Transverse colon (tissue), 4 donors: Measurements from ENCODE around the gene AJUBA. TPM values are rescaled to one million over a fixed set of nuclear protein-coding genes. Genes with fewer than 3 reads are reported as not detected.

Source experiments
- DNase-seq: peaks from one replicate; pipeline ENCODE4 v3.0.0-alpha.2; 2019
- H3K27ac ChIP-seq, 4 donors: fragments of 200-600 bp; sonication (generic); 2 replicates each; pipeline ENCODE4 v1.5.1; 2016 to 2018; ENCODE audit warnings: inconsistent platforms in 4 of 4
- H3K27me3 ChIP-seq: fragments of 200-600 bp; sonication (generic); 2 replicates; pipeline ENCODE4 v1.5.1; 2017; ENCODE audit warnings: inconsistent platforms
- H3K36me3 ChIP-seq, 4 donors: fragments of 200-600 bp; sonication (generic); 2 replicates each; pipeline ENCODE4 v1.5.1; 2017 to 2019; ENCODE audit warnings: inconsistent platforms in 4 of 4
- H3K4me1 ChIP-seq, 4 donors: fragments of 200-600 bp; sonication (generic); 2 replicates each; pipeline ENCODE4 v1.5.1; 2017 to 2020; ENCODE audit warnings: inconsistent platforms in 4 of 4
- H3K4me3 ChIP-seq, 4 donors: fragments of 200-600 bp; sonication (generic); 1 replicate in 1 of 4; 2 replicates in 3 of 4; pipeline versions ENCODE4 v1.5.1 to v1.6.1; 2017 to 2019; ENCODE audit warnings: inconsistent platforms in 4 of 4
- H3K9me3 ChIP-seq, 2 donors: fragments of 200-600 bp; sonication (generic); 2 replicates each; pipeline ENCODE4 v1.5.1; 2017 to 2019; ENCODE audit warnings: inconsistent platforms in 2 of 2
- EP300 ChIP-seq: sonication (generic); formaldehyde crosslinking; IDR thresholded peaks from one replicate; pipeline ENCODE4 v1.6.1; 2017; ENCODE audit warnings: antibody characterized with exemption, low read depth
- POLR2A ChIP-seq: fragments of 450-650 bp; IDR thresholded peaks from one replicate; pipeline ENCODE4 v1.6.1; 2016; ENCODE audit warnings: antibody characterized with exemption, mild to moderate bottlenecking, moderate library complexity
- POLR2AphosphoS5 ChIP-seq, 3 donors: sonication (generic); formaldehyde crosslinking; IDR thresholded peaks; one replicate each; pipeline ENCODE4 v1.6.1; 2016; ENCODE audit warnings: antibody characterized with exemption in 3 of 3
- WGBS, 2 donors: methylation state at CpG; one replicate each; pipeline ENCODE4 v1.1.5; 2018; ENCODE audit warnings: low coverage in 1 of 2; 5-methylcytosine and 5-hydroxymethylcytosine counted together
- in situ Hi-C, 4 donors: fragments of 200-750 bp; cut with MboI; loops; one replicate each; pipeline versions ENCODE4 v1.15.0 to v1.15.1; 2017; ENCODE audit warnings: low sequenced_read_pairs in 3 of 4, low pct_ligation_motif_present in 1 of 4, low pct_unique_long_range_greater_than_20kb in 1 of 4
- intact Hi-C: fragments of 100-400 bp; cut with DNase I; formaldehyde crosslinking; loops from one replicate; pipeline ENCODE4 v1.15.1; 2023; ENCODE audit warnings: low total_unique reads
- total RNA-seq, 4 donors: library from RNA; depleted of rRNA; stranded (reverse); fragments of >200 nt; gene quantifications; one replicate each; pipeline ENCODE4 v1.1.0, GENCODE V29; 2016
- TF ChIP-seq, protein P1 (sequence below), 5 experiments: fragments of 200-600 bp in 3 of 5; fragments of 450-650 bp in 2 of 5; sonication (generic) in 3 of 5; IDR thresholded peaks; 1 replicate in 2 of 5; 2 replicates in 3 of 5; pipeline ENCODE4 v1.5.1; 2016 to 2017; ENCODE audit warnings: antibody characterized with exemption in 5 of 5, inconsistent platforms in 3 of 5, mild to moderate bottlenecking in 2 of 5, moderate library complexity in 1 of 5

Gene AJUBA
- total RNA-seq, 4 donors from 2014 or later = 1.8 to 5.2 (median 3.7) TPM; not detected in 1

DNA sequence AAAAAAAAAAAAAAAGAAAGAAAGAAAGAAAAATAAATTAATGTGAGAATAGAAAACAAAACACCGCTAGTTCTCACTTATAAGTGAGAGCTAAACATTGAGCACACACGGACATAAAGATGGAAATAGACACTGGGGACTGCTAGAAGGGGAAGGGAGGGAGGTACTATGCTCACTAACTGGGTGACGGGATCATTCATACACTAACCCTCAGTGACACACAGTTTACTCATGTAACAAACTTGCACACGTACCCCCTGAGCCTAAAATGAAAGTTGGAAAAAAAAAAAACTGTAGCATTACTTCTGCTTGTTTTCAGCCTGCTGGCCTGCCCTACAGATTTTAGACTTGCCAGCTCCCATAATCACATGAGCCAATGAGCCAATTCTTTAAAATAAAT lies 42.7 kb downstream of the AJUBA start:
- Histone ChIP-seq H3K9me3 (no peaks in the 10 kb centered on the region), H3K27me3 (no peaks in the 10 kb centered on the region), H3K4me1 (no peaks in the 10 kb centered on the region), H3K27ac (no peak overlapping the region), H3K36me3 (no peaks in the 10 kb centered on the region), H3K4me3 (no peak overlapping the region)
- WGBS, 2 donors = 92 to 96% methylated on average over 4 of the region's 4 CpGs
- DNase-seq = no peak
- intact Hi-C loops = no loop called here
- in situ Hi-C loops = no loop called here
- TF ChIP-seq POLR2AphosphoS5 (IDR thresholded peaks at IDR 0.05) (no peak), EP300 (no peak), POLR2A (no peak)
- TF ChIP-seq, protein P1, sequence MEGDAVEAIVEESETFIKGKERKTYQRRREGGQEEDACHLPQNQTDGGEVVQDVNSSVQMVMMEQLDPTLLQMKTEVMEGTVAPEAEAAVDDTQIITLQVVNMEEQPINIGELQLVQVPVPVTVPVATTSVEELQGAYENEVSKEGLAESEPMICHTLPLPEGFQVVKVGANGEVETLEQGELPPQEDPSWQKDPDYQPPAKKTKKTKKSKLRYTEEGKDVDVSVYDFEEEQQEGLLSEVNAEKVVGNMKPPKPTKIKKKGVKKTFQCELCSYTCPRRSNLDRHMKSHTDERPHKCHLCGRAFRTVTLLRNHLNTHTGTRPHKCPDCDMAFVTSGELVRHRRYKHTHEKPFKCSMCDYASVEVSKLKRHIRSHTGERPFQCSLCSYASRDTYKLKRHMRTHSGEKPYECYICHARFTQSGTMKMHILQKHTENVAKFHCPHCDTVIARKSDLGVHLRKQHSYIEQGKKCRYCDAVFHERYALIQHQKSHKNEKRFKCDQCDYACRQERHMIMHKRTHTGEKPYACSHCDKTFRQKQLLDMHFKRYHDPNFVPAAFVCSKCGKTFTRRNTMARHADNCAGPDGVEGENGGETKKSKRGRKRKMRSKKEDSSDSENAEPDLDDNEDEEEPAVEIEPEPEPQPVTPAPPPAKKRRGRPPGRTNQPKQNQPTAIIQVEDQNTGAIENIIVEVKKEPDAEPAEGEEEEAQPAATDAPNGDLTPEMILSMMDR (IDR thresholded peaks at IDR 0.05) = no peak

DNA sequence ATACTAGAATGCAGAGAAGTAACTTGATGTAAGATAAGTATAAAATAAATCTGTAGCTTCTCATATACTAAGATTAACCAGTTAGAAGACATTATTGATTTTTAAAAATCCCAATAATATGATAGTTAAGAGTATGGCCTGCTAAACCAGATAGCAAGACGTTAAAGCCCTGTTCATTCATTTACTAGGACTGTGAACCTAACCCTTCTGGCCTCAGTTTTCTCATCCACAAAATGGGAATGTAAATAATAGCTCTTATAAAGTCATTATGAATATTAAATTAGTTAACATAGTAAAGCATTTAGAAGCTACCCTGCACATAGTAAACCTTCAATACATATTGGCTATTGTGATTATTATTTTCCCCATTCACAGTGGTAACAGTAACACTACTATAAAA lies 47.2 kb downstream of the AJUBA start:
- no peak for DNase-seq
- H3K4me1 ChIP-seq = peaks cover 0 to 8% (median 1%) of the 10 kb centered on the region in 4 donors
- in situ Hi-C loops (no loop called here), intact Hi-C loops (no loop called here)
- no peak overlapping the region for H3K4me3 ChIP-seq
- no peak overlapping the region for H3K27ac ChIP-seq
- no peak for TF ChIP-seq EP300
- no peak for TF ChIP-seq POLR2AphosphoS5 (IDR thresholded peaks at IDR 0.05)
- TF ChIP-seq, protein P1 (IDR thresholded peaks at IDR 0.05) = no peak
- TF ChIP-seq POLR2A = no peak
- 79% methylated on average over 1 of the region's 1 CpG for WGBS, 2 donors
- no peaks in the 10 kb centered on the region for H3K27me3 ChIP-seq
- no peaks in the 10 kb centered on the region for H3K36me3 ChIP-seq
- H3K9me3 ChIP-seq = no peaks in the 10 kb centered on the region

DNA sequence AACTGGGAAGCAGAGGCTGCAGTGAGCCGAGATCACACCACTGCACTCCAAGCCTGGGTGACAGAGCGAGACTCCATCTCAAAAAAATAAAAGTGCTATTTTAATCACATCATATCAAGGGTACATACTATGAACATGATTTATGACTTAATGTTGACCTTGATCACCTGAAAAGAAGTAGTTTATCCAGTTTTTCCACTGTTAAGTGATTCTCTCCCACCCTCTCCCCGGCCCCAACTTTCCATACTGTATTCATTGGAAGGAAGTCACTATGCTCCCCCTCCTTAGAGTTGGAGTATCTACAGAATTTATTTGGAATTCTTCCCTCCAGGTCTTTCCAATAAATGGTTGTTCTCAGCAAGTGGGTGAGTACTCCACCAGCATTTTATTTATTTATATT lies 50.2 kb downstream of the AJUBA start:
- no peak for DNase-seq
- Histone ChIP-seq H3K9me3 (no peaks in the 10 kb centered on the region), H3K36me3 (no peaks in the 10 kb centered on the region), H3K27ac (no peak overlapping the region), H3K27me3 (no peaks in the 10 kb centered on the region), H3K4me3 (no peak overlapping the region), H3K4me1 (peaks cover 9 to 29% (median 15%) of the 10 kb centered on the region in 4 donors)
- in situ Hi-C loops (no loop called here), intact Hi-C loops (no loop called here)
- TF ChIP-seq POLR2A (no peak), EP300 (no peak), POLR2AphosphoS5 (IDR thresholded peaks at IDR 0.05) (no peak)
- TF ChIP-seq, protein P1 (IDR thresholded peaks at IDR 0.05) = no peak
- 63 to 79% methylated on average over 3 of the region's 3 CpGs for WGBS, 2 donors

DNA sequence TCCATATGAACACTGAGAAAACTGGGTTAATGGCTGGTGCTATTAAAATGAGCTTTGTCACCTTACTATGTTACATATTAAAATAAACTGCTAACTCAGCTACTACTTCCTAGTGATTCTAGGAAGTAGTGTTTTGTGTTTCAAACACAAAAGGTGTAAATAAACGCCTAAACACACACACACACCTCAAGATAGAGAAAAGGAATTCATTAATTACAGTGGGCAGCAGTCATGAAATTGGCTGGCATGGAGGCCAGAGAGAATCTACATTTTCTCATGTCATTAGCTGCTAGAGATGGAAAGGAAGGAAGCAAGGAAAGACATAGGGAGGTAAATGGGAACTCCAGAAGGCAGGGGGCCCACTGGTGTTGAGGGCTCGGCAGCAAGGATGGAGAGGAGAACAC lies 52.4 kb downstream of the AJUBA start:
- Histone ChIP-seq H3K4me1 (peaks cover 9 to 43% (median 19%) of the 10 kb centered on the region in 4 donors), H3K27ac (peak overlapping the region; percentile 82 to 94 (median 93)), H3K27me3 (no peaks in the 10 kb centered on the region), H3K9me3 (no peaks in the 10 kb centered on the region), H3K36me3 (no peaks in the 10 kb centered on the region), H3K4me3 (peak overlapping the region; percentile 11 to 95 (median 52))
- in situ Hi-C loops (no loop called here), intact Hi-C loops (no loop called here)
- TF ChIP-seq POLR2AphosphoS5 (IDR thresholded peaks at IDR 0.05) = no peak
- 0 to 7% methylated on average over 2 of the region's 2 CpGs for WGBS, 2 donors
- DNase-seq = no peak
